ENCODE results near the gene PLEKHA6. TPM values are rescaled to one million over a fixed set of nuclear protein-coding genes. Genes with fewer than 3 reads are reported as not detected.

The PLEKHA6 gene
- total and polyA plus RNA-seq, 2 of the 8 experiments (the other 6 are each of a cell fraction or from before 2014, with no cell fraction given), result 4.8 to 20.2 TPM

GRCh38 chr1:204385727-204386126, 26.0 kb upstream of the PLEKHA6 start:
- Histone ChIP-seq H2BK12ac (ENCODE audit: low read depth, low read length) (no peak overlapping the region), H4K20me1 (replicated peaks in 1 of 2; ENCODE audit: control insufficient read depth in 1 of 2, insufficient read depth in 2 of 2, low read length in 2 of 2) (no peaks in the 10 kb centered on the region), H3K79me1 (ENCODE audit: low read depth, low read length) (no peaks in the 10 kb centered on the region), H3K56ac (replicated peaks; ENCODE audit: insufficient read length, low read depth, low read length) (no peak overlapping the region), H3K23ac (ENCODE audit: insufficient read length) (no peak overlapping the region), H3K23me2 (ENCODE audit: low read depth, low read length) (no peaks in the 10 kb centered on the region), H3K79me2 (ENCODE audit: control insufficient read depth in 1 of 2, insufficient read depth in 2 of 2, low read length in 2 of 2) (no peaks in the 10 kb centered on the region), H3K4me3 (ENCODE audit: extremely low read depth in 1 of 4, insufficient read depth in 2 of 4, low read depth in 3 of 4, low read length in 4 of 4) (no peak overlapping the region), H3K9me3 (ENCODE audit: insufficient read depth in 2 of 2, low read depth in 1 of 2, low read length in 1 of 2) (no peaks in the 10 kb centered on the region), H2BK15ac (ENCODE audit: low read length) (no peak overlapping the region), H4K5ac (ENCODE audit: insufficient read length, low read depth, low read length) (no peak overlapping the region), H4K8ac (ENCODE audit: extremely low read depth, insufficient read depth, low read length) (no peak overlapping the region), H3K4me2 (ENCODE audit: insufficient read depth in 1 of 2, low read depth in 2 of 2, low read length in 2 of 2) (no peak overlapping the region), H2AFZ (ENCODE audit: low read length) (no peak overlapping the region), H3K18ac (ENCODE audit: extremely low read depth, low read length) (no peak overlapping the region), H3K27me3 (replicated peaks in 1 of 4; ENCODE audit: control insufficient read depth in 3 of 4, extremely low read depth in 1 of 4, insufficient read depth in 3 of 4, low read length in 3 of 4) (no peaks in the 10 kb centered on the region; a peak in 1 of 7 replicates), H3K27ac (ENCODE audit: low read depth, low read length) (no peak overlapping the region), H4K91ac (replicated peaks; ENCODE audit: insufficient read length, low read length) (no peak overlapping the region), H3K4ac (replicated peaks; ENCODE audit: insufficient read length, low read depth, low read length) (no peak overlapping the region), H2BK120ac (replicated peaks; ENCODE audit: low read depth, low read length) (no peak overlapping the region), H2AK5ac (ENCODE audit: low read depth, low read length) (no peak overlapping the region), H3K4me1 (replicated peaks in 1 of 4; ENCODE audit: control insufficient read depth in 3 of 4, insufficient read depth in 4 of 4, low read length in 3 of 4) (no peaks in the 10 kb centered on the region; a peak in 1 of 7 replicates), H2BK5ac (ENCODE audit: low read depth, low read length) (no peak overlapping the region), H3K14ac (ENCODE audit: insufficient read length) (no peak overlapping the region), H3K36me3 (ENCODE audit: control insufficient read depth in 2 of 4, insufficient read depth in 4 of 4, low read length in 3 of 4) (no peaks in the 10 kb centered on the region), H2BK20ac (ENCODE audit: low read length) (no peak overlapping the region), H3K9ac (replicated peaks in 1 of 4; ENCODE audit: extremely low read depth in 1 of 4, low read depth in 3 of 4, low read length in 3 of 4) (no peak overlapping the region)
- FAIRE-seq (no peak), DNase-seq (ENCODE audit: low read depth in 1 of 2, low spot score in 2 of 2) (no peak)
- 72% methylated on average over 2 of the region's 2 CpGs; no CpG with 5 or more reads in 1 of the 2 experiments for WGBS, 2 experiments (ENCODE audit: extremely low coverage in 1 of 2, insufficient coverage in 1 of 2, insufficient read length in 1 of 2, insufficient replicate concordance in 2 of 2, low coverage in 1 of 2, low lambda C conversion rate in 2 of 2, missing lambda C conversion rate in 1 of 2)
- POLR2A ChIA-PET (ENCODE audit: partially characterized antibody), result interaction anchor here (1.3 kb wide), 2 partner anchors 9 to 13 kb away, joined by 4 to 6 read pairs; no protein-coding TSS in a partner anchor
- CTCF ChIA-PET (ENCODE audit: partially characterized antibody), result interaction anchor here (1.1 to 6.8 kb wide), 8 partner anchors 12 to 223 kb away, joined by 3 to 48 read pairs (median 4); partner anchors contain the start of gene GOLT1A
- TF ChIP-seq KDM5A (IDR thresholded peaks at IDR 0.05; ENCODE audit: low read length) (no peak), BACH1 (IDR thresholded peaks at IDR 0.05; ENCODE audit: low read length) (no peak), GTF2F1 (IDR thresholded peaks at IDR 0.05; ENCODE audit: borderline replicate concordance, low read depth, low read length) (no peak), GABPA (IDR thresholded peaks at IDR 0.05; ENCODE audit: borderline replicate concordance, insufficient read depth, low read length) (no peak), CREB1 (IDR thresholded peaks at IDR 0.05) (no peak), SP1 (IDR thresholded peaks at IDR 0.05; ENCODE audit: low read depth, low read length) (no peak), HDAC2 (IDR thresholded peaks at IDR 0.05; ENCODE audit: borderline replicate concordance in 1 of 2, low read depth in 2 of 2, low read length in 2 of 2) (no peak), SIN3A (conservative IDR thresholded peaks at IDR 0.05 in 1 of 2, IDR thresholded peaks at IDR 0.05 in 1 of 2; ENCODE audit: low read depth in 1 of 2, low read length in 2 of 2) (no peak), TEAD4 (IDR thresholded peaks at IDR 0.05; ENCODE audit: low read depth, low read length) (no peak), SUZ12 (IDR thresholded peaks at IDR 0.05; ENCODE audit: low read length) (no peak), ASH2L (IDR thresholded peaks at IDR 0.05; ENCODE audit: low read length) (no peak), BRCA1 (IDR thresholded peaks at IDR 0.05; ENCODE audit: low read depth, low read length) (no peak), KDM4A (IDR thresholded peaks at IDR 0.05; ENCODE audit: low read depth, low read length, severe bottlenecking) (no peak), YY1 (IDR thresholded peaks at IDR 0.05; ENCODE audit: low read depth, low read length) (no peak), TAF7 (optimal IDR thresholded peaks at IDR 0.05; ENCODE audit: borderline replicate concordance, low read depth, low read length) (no peak)
